Nephron progenitor cell (in vitro differentiated cells): ENCODE measurements around the gene MYT1.
"Not testable (repeated sequence)": the region's sequence is repeated elsewhere in the genome, so short reads cannot be mapped to it uniquely, and the experiment has no call there.

ENCODE experiments used
- DNase-seq: peaks from one replicate; pipeline ENCODE4 v3.0.0; 2021
- H3K27ac Mint-ChIP-seq: 2 replicates; pipeline ENCODE4 v1.8.0; 2021; ENCODE audit warnings: mild to moderate bottlenecking, moderate library complexity, mixed read lengths
- H3K27me3 Mint-ChIP-seq: 2 replicates; pipeline ENCODE4 v1.8.0; 2021; ENCODE audit warnings: mild to moderate bottlenecking, low read depth, mixed read lengths; ENCODE audit not compliant: poor library complexity
- H3K36me3 Mint-ChIP-seq: 2 replicates; pipeline ENCODE4 v1.8.0; 2021; ENCODE audit warnings: low read depth, mixed read lengths
- H3K4me1 Mint-ChIP-seq: 2 replicates; pipeline ENCODE4 v1.8.0; 2021; ENCODE audit warnings: mixed read lengths
- H3K4me3 Mint-ChIP-seq: 2 replicates; pipeline ENCODE4 v1.8.0; 2021; ENCODE audit warnings: mild to moderate bottlenecking, moderate library complexity, mixed read lengths
- H3K9me3 Mint-ChIP-seq: 2 replicates; pipeline ENCODE4 v1.8.0; 2021; ENCODE audit warnings: mild to moderate bottlenecking, moderate library complexity, mixed read lengths
- CTCF ChIP-seq: fragments of 200-600 bp; sonication (generic); IDR thresholded peaks from 2 replicates; pipeline ENCODE4 v1.5.0; 2021; ENCODE audit warnings: antibody characterized with exemption

Gene MYT1

GRCh38 chr20:64185276-64185900 lies 21.1 kb downstream of the MYT1 start:
- no peak overlapping the region for H3K4me3 Mint-ChIP-seq
- H3K36me3 Mint-ChIP-seq, result no peaks in the 10 kb centered on the region
- H3K27ac Mint-ChIP-seq, result no peak overlapping the region
- H3K27me3 Mint-ChIP-seq, result peaks cover 35% of the 10 kb centered on the region
- peaks cover 5% of the 10 kb centered on the region for H3K4me1 Mint-ChIP-seq
- DNase-seq, result no peak
- no peak for TF ChIP-seq CTCF
- H3K9me3 Mint-ChIP-seq, result peaks cover 29% of the 10 kb centered on the region

GRCh38 chr20:64186071-64186598 lies 21.9 kb downstream of the MYT1 start:
- peaks cover 34% of the 10 kb centered on the region for H3K27me3 Mint-ChIP-seq
- H3K4me3 Mint-ChIP-seq, result no peak overlapping the region
- no peak for TF ChIP-seq CTCF
- no peak for DNase-seq
- H3K27ac Mint-ChIP-seq, result no peak overlapping the region
- peaks cover 29% of the 10 kb centered on the region for H3K9me3 Mint-ChIP-seq
- peaks cover 5% of the 10 kb centered on the region for H3K4me1 Mint-ChIP-seq
- no peaks in the 10 kb centered on the region for H3K36me3 Mint-ChIP-seq

- H3K27ac Mint-ChIP-seq, DNase-seq, H3K4me3 Mint-ChIP-seq, H3K4me1 Mint-ChIP-seq, H3K36me3 Mint-ChIP-seq: not testable (repeated sequence)
- H3K27me3 Mint-ChIP-seq, result peaks cover 33% of the 10 kb centered on the region
- H3K9me3 Mint-ChIP-seq, result peaks cover 29% of the 10 kb centered on the region
Measured at GRCh38 chr20:64187213-64187612, 23.0 kb downstream of the MYT1 start.

GRCh38 chr20:64188091-64188490 lies 23.8 kb downstream of the MYT1 start:
- Mint-ChIP-seq H3K4me3 (no peak overlapping the region), H3K27ac (no peak overlapping the region), H3K9me3 (peaks cover 29% of the 10 kb centered on the region), H3K4me1 (peaks cover 5% of the 10 kb centered on the region), H3K36me3 (no peaks in the 10 kb centered on the region), H3K27me3 (peaks cover 38% of the 10 kb centered on the region)
- DNase-seq, result no peak
- TF ChIP-seq CTCF, result no peak

GRCh38 chr20:64188682-64189529 lies 24.7 kb downstream of the MYT1 start:
- no peaks in the 10 kb centered on the region for H3K36me3 Mint-ChIP-seq
- peaks cover 5% of the 10 kb centered on the region for H3K4me1 Mint-ChIP-seq
- no peak for DNase-seq
- H3K27me3 Mint-ChIP-seq, result peaks cover 39% of the 10 kb centered on the region
- peaks cover 29% of the 10 kb centered on the region for H3K9me3 Mint-ChIP-seq
- TF ChIP-seq CTCF, result no peak
- H3K4me3 Mint-ChIP-seq, result no peak overlapping the region
- no peak overlapping the region for H3K27ac Mint-ChIP-seq

GRCh38 chr20:64189530-64189966 lies 25.3 kb downstream of the MYT1 start:
- peaks cover 5% of the 10 kb centered on the region for H3K4me1 Mint-ChIP-seq
- no peak overlapping the region for H3K27ac Mint-ChIP-seq
- no peak for DNase-seq
- peaks cover 40% of the 10 kb centered on the region for H3K27me3 Mint-ChIP-seq
- no peak for TF ChIP-seq CTCF
- no peaks in the 10 kb centered on the region for H3K36me3 Mint-ChIP-seq
- peaks cover 22% of the 10 kb centered on the region for H3K9me3 Mint-ChIP-seq
- no peak overlapping the region for H3K4me3 Mint-ChIP-seq
